CD14-positive monocyte (primary cell): Measurements from ENCODE around the gene AKT1. TPM values are rescaled to one million over a fixed set of nuclear protein-coding genes. Genes with fewer than 3 reads are reported as not detected.

Experiments used
- DNase-seq, 3 donors: peaks; one replicate each; pipeline ENCODE4 v3.0.0-alpha.2; 2011 to 2022
- H2AFZ ChIP-seq: 2 replicates; pipeline ENCODE4 v1.6.0; 2012; ENCODE audit warnings: mild to moderate bottlenecking, low read depth, low read length, inconsistent platforms; ENCODE audit not compliant: insufficient read depth, poor library complexity, severe bottlenecking
- H3K27ac ChIP-seq, 2 donors: 1 replicate in 1 of 2; 2 replicates in 1 of 2; pipeline ENCODE4 v1.5.1; 2012 to 2013; ENCODE audit warnings: low read length in 2 of 2, control low read depth in 1 of 2, inconsistent platforms in 1 of 2, low read depth in 1 of 2, mild to moderate bottlenecking in 1 of 2
- H3K27me3 ChIP-seq, 2 donors: one replicate each; pipeline versions ENCODE4 v1.6.0 to v1.6.1; 2011 to 2013; ENCODE audit warnings: low read length in 2 of 2; ENCODE audit not compliant: control insufficient read depth in 2 of 2, insufficient read depth in 2 of 2
- H3K36me3 ChIP-seq, 2 donors: replicated peaks in 1 of 2; 1 replicate in 1 of 2; 2 replicates in 1 of 2; pipeline versions ENCODE4 v1.5.1 to v1.6.1; 2012 to 2013; ENCODE audit warnings: low read length in 2 of 2, control low read depth in 1 of 2, inconsistent platforms in 1 of 2, mild to moderate bottlenecking in 1 of 2; ENCODE audit not compliant: insufficient read depth in 2 of 2, control insufficient read depth in 1 of 2
- H3K4me1 ChIP-seq, 2 donors: 1 replicate in 1 of 2; 2 replicates in 1 of 2; pipeline versions ENCODE4 v1.5.1 to v1.6.1; 2012 to 2013; ENCODE audit warnings: low read length in 2 of 2, control low read depth in 1 of 2, inconsistent platforms in 1 of 2, mild to moderate bottlenecking in 1 of 2, moderate library complexity in 1 of 2; ENCODE audit not compliant: insufficient read depth in 2 of 2, control insufficient read depth in 1 of 2
- H3K4me2 ChIP-seq: replicated peaks from 2 replicates; pipeline ENCODE3; 2012; ENCODE audit warnings: low read length, moderate library complexity, mild to moderate bottlenecking; ENCODE audit not compliant: poor library complexity, severe bottlenecking; ENCODE audit errors: extremely low read depth
- H3K4me3 ChIP-seq, 3 experiments: fragments of 200-600 bp in 1 of 3; sonication (generic) in 1 of 3; replicated peaks in 1 of 3; 1 replicate in 2 of 3; 2 replicates in 1 of 3; pipeline ENCODE4 v1.5.1; 2011 to 2013; ENCODE audit warnings: low read length in 3 of 3, mild to moderate bottlenecking in 3 of 3, control low read depth in 2 of 3, low read depth in 2 of 3, inconsistent platforms in 1 of 3, moderate library complexity in 1 of 3
- H3K79me2 ChIP-seq: 2 replicates; pipeline ENCODE4 v1.6.0; 2012; ENCODE audit warnings: mild to moderate bottlenecking, control low read depth, inconsistent platforms, low read length, moderate library complexity; ENCODE audit not compliant: insufficient read depth
- H3K9ac ChIP-seq: 2 replicates; pipeline ENCODE4 v1.6.0; 2017; ENCODE audit warnings: low read length, mild to moderate bottlenecking; ENCODE audit not compliant: insufficient read depth, poor library complexity, severe bottlenecking
- H3K9me3 ChIP-seq, 2 donors: replicated peaks in 1 of 2; 1 replicate in 1 of 2; 2 replicates in 1 of 2; pipeline versions ENCODE4 v1.5.1 to v1.6.1; 2012 to 2013; ENCODE audit warnings: low read length in 2 of 2, control low read depth in 1 of 2; ENCODE audit not compliant: control insufficient read depth in 1 of 2, insufficient read depth in 1 of 2
- H4K20me1 ChIP-seq: 2 replicates; pipeline ENCODE4 v1.6.0; 2012; ENCODE audit warnings: mild to moderate bottlenecking, low read length, control low read depth, moderate library complexity; ENCODE audit not compliant: insufficient read depth
- H3K27ac Mint-ChIP-seq, 7 donors: one replicate each; pipeline ENCODE4 v1.8.0; 2020; ENCODE audit warnings: mild to moderate bottlenecking in 7 of 7, mixed read lengths in 7 of 7, moderate library complexity in 6 of 7, inconsistent platforms in 2 of 7
- H3K27me3 Mint-ChIP-seq, 3 donors: one replicate each; pipeline ENCODE4 v1.8.0; 2021 to 2022; ENCODE audit warnings: low read depth in 3 of 3, mild to moderate bottlenecking in 3 of 3, mixed read lengths in 3 of 3, moderate library complexity in 3 of 3, inconsistent platforms in 1 of 3
- H3K36me3 Mint-ChIP-seq, 2 donors: one replicate each; pipeline ENCODE4 v1.8.0; 2020; ENCODE audit warnings: mixed read lengths in 2 of 2, inconsistent platforms in 1 of 2, mild to moderate bottlenecking in 1 of 2
- H3K4me1 Mint-ChIP-seq: one replicate; pipeline ENCODE4 v1.8.0; 2020; ENCODE audit warnings: mild to moderate bottlenecking, mixed read lengths
- H3K4me3 Mint-ChIP-seq, 2 donors: one replicate each; pipeline ENCODE4 v1.8.0; 2020; ENCODE audit warnings: mild to moderate bottlenecking in 2 of 2, mixed read lengths in 2 of 2, moderate library complexity in 1 of 2
- H3K9me3 Mint-ChIP-seq, 7 donors: one replicate each; pipeline ENCODE4 v1.8.0; 2020 to 2022; ENCODE audit warnings: mixed read lengths in 7 of 7, mild to moderate bottlenecking in 6 of 7, moderate library complexity in 6 of 7, inconsistent platforms in 2 of 7
- CTCF ChIP-seq: fragments of 200-600 bp; IDR thresholded peaks from one replicate; pipeline ENCODE4 v1.8.0; 2022; ENCODE audit warnings: antibody characterized with exemption, mild to moderate bottlenecking
- WGBS: methylation state at CpG from one replicate; pipeline ENCODE4 v1.1.5; 2013; ENCODE audit warnings: missing lambda C conversion rate; ENCODE audit not compliant: insufficient coverage; 5-methylcytosine and 5-hydroxymethylcytosine counted together
- intact Hi-C, 2 donors: fragments of 100-400 bp; cut with micrococcal nuclease; formaldehyde crosslinking; loops; one replicate each; pipeline versions ENCODE4 v1.15.0 to v1.15.1; 2023
- polyA plus RNA-seq, 3 donors: library from polyadenylated mRNA; depleted of rRNA in 1 of 3; unstranded in 2 of 3; stranded (reverse) in 1 of 3; fragments of 300-500 nt in 2 of 3; fragments of >200 nt in 1 of 3; fragmentation: Illumina TruSeq in 2 of 3; gene quantifications; 1 replicate in 2 of 3; 2 replicates in 1 of 3; pipeline ENCODE4 v1.2.3, GENCODE V29; 2012 to 2021

AKT1 gene
- polyA plus RNA-seq, 3 donors: 7.2 to 180 (median 26.4) TPM

- Mint-ChIP-seq H3K27ac (no peak overlapping the region), H3K27me3 (no peaks in the 10 kb centered on the region), H3K36me3 (peaks cover 0 to 6% of the 10 kb centered on the region in 2 donors), H3K9me3 (peaks cover 0 to 7% (median 2%) of the 10 kb centered on the region in 7 donors), H3K4me3 (no peak overlapping the region), H3K4me1 (peaks cover 22% of the 10 kb centered on the region)
- Histone ChIP-seq H3K4me2 (no peak overlapping the region), H3K27ac (no peak overlapping the region), H2AFZ (no peak overlapping the region), H3K79me2 (peaks cover 6% of the 10 kb centered on the region), H3K9ac (no peak overlapping the region), H3K4me3 (no peak overlapping the region), H3K27me3 (no peaks in the 10 kb centered on the region), H3K36me3 (no peaks in the 10 kb centered on the region), H4K20me1 (no peaks in the 10 kb centered on the region), H3K9me3 (peaks cover 0 to 3% of the 10 kb centered on the region in 2 donors), H3K4me1 (peaks cover 21 to 29% of the 10 kb centered on the region in 2 donors)
- intact Hi-C loops: no loop called here
- DNase-seq: no peak
- no peak for TF ChIP-seq CTCF
- 100% methylated on average over 1 of the region's 7 CpGs for WGBS
Observed at GRCh38 chr14:104813286-104813685, 17.7 kb upstream of the AKT1 start.

- intact Hi-C loops: no loop called here
- Histone ChIP-seq H3K9me3 (no peaks in the 10 kb centered on the region), H2AFZ (no peak overlapping the region), H3K79me2 (peaks cover 6% of the 10 kb centered on the region), H3K4me3 (no peak overlapping the region), H3K9ac (no peak overlapping the region), H3K36me3 (no peaks in the 10 kb centered on the region), H3K4me1 (peaks cover 11% of the 10 kb centered on the region in 2 donors), H3K27ac (no peak overlapping the region), H3K27me3 (no peaks in the 10 kb centered on the region), H4K20me1 (no peaks in the 10 kb centered on the region), H3K4me2 (no peak overlapping the region)
- Mint-ChIP-seq H3K27ac (no peak overlapping the region), H3K27me3 (peaks cover 0 to 2% (median 0%) of the 10 kb centered on the region in 3 donors), H3K36me3 (peaks cover 0 to 4% of the 10 kb centered on the region in 2 donors), H3K4me3 (no peak overlapping the region), H3K9me3 (no peaks in the 10 kb centered on the region), H3K4me1 (peaks cover 20% of the 10 kb centered on the region)
- no peak for DNase-seq
- WGBS: 94% methylated on average over 10 of the region's 11 CpGs
- no peak for TF ChIP-seq CTCF
Observed at GRCh38 chr14:104810316-104810715, 14.8 kb upstream of the AKT1 start.
